ENCODE results near the gene HDGFL3. TPM values are rescaled to one million over a fixed set of nuclear protein-coding genes. Genes with fewer than 3 reads are reported as not detected.
A peak's percentile ranks its signal among the peaks of the same experiment; 100 is the strongest.
"Not testable (repeated sequence)": the region's sequence is repeated elsewhere in the genome, so short reads cannot be mapped to it uniquely, and the experiment has no call there.

Gene HDGFL3
- total RNA-seq, 4 donors from 2014 or later, result 5.7 to 19.0 (median 12.4) TPM

DNA sequence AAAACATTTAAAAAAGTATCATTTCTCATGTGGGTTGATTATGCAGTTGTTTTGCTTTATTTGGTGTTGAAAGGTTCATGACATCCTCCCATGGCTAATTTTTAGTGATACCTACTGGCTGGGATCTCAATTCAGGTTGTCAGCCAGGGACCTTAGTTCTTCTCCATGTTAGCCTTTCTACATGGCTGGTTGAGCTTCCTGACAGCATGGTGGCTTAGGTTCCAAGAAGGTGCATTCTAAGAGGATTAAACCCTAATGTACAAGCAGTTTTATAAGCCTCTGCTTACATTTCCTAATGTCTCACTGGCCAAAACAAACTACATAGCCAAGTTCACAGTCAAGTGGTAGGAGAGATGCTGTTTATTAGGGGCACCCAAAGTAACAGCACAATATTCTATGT is 109.5 kb downstream of the HDGFL3 start:
- DNase-seq (ENCODE audit: low spot score in 2 of 2), result no peak
- TF ChIP-seq POLR2A (IDR thresholded peaks at IDR 0.05), result no peak
- TF ChIP-seq, protein P1, sequence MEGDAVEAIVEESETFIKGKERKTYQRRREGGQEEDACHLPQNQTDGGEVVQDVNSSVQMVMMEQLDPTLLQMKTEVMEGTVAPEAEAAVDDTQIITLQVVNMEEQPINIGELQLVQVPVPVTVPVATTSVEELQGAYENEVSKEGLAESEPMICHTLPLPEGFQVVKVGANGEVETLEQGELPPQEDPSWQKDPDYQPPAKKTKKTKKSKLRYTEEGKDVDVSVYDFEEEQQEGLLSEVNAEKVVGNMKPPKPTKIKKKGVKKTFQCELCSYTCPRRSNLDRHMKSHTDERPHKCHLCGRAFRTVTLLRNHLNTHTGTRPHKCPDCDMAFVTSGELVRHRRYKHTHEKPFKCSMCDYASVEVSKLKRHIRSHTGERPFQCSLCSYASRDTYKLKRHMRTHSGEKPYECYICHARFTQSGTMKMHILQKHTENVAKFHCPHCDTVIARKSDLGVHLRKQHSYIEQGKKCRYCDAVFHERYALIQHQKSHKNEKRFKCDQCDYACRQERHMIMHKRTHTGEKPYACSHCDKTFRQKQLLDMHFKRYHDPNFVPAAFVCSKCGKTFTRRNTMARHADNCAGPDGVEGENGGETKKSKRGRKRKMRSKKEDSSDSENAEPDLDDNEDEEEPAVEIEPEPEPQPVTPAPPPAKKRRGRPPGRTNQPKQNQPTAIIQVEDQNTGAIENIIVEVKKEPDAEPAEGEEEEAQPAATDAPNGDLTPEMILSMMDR (IDR thresholded peaks at IDR 0.05), result no peak
- intact Hi-C loops (cut with DNase I; ENCODE audit: low total_unique reads), result no loop called here
- H3K4me3 ChIP-seq (ENCODE audit: low read depth, poor library complexity, severe bottlenecking), result no peak overlapping the region

DNA sequence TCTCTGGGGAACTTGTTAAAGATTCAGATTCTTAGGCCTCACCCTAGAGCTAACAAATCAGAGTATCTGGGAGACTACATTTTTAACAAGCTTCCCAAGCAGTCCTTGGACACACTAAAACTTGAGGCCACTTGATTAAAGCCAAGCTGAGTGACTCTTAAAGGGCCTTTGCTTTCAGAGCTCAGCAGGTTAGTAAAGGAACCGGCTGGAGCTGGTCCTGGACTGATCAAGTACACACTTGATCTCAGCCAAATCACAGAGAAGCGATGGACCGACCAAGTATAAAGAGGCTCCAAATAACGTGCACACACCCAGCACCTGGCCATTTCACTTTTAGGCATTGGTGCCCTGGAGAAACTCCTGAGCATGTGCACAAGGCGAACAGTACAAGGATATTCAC is 113.0 kb downstream of the HDGFL3 start:
- TF ChIP-seq, protein P1 (IDR thresholded peaks at IDR 0.05), result no peak
- no peak for TF ChIP-seq POLR2A (IDR thresholded peaks at IDR 0.05)

DNA sequence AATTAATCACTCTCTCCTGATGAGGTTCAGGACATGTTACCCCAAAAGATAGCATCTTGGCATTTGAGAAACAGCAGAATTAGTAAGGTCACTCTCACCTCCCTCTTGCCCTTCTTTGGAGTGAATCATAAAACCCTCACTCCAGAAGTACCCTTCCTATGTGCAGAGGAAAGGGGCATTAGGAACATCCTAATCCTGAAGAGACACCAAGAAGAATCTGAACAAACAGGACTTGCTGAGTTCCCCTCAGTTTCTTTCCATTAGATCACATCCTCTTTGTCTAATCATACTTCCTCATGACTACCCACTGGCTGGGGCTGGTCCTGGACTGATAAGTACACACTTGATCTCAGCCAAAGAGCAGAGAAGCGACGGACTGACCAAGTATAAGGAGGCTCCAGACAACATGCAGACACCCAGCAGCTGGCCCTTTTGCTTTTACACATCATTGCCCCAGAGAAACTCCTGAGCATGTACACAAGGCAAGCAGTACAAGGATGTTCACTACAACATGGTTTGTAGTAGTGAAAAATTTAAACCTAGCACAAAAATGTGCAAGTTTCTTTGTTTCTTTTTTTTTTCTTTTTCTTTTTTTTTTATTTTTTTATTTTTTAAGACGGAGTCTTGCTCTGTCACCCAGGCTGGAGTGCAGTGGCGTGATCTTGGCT is 115.2 kb downstream of the HDGFL3 start:
- peak in 1 of 2 donors; percentile 59 for DNase-seq (ENCODE audit: low spot score in 2 of 2)
- intact Hi-C loops (cut with DNase I; ENCODE audit: low total_unique reads), result no loop called here
- 72 to 75% methylated on average over 4 of the region's 4 CpGs for WGBS, 2 donors
- H3K4me3 ChIP-seq (ENCODE audit: low read depth, poor library complexity, severe bottlenecking), result no peak overlapping the region
- TF ChIP-seq, protein P1 (IDR thresholded peaks at IDR 0.05), result no peak
- TF ChIP-seq POLR2A (IDR thresholded peaks at IDR 0.05), result peak in 1 of 2 donors; percentile 30

More for the DNA sequence above, 113.0 kb downstream of the HDGFL3 start:
- 86 to 94% methylated on average over 5 of the region's 5 CpGs for WGBS, 2 donors
- H3K4me3 ChIP-seq (ENCODE audit: low read depth, poor library complexity, severe bottlenecking), result no peak overlapping the region
- intact Hi-C loops (cut with DNase I; ENCODE audit: low total_unique reads), result no loop called here
- DNase-seq (ENCODE audit: low spot score in 2 of 2), result no peak

DNA sequence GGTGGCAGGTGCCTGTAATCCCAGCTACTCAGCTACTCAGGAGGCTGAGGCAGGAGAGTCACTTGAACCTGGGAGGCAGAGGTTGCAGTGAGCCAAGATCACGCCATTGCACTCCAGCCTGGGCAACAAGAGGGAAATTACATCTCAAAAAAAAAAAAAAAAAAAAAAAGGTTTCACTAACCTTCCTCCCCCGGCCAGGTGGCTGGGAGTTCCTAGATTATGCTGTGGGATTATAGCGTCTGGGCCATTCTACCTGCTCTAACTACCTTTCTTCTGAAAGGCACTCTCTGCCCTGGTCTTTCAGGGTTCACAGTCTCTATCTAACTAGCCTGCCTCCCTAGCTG is 115.7 kb downstream of the HDGFL3 start:
- intact Hi-C loops (cut with DNase I; ENCODE audit: low total_unique reads); DNase-seq (ENCODE audit: low spot score in 2 of 2); H3K4me3 ChIP-seq (ENCODE audit: low read depth, poor library complexity, severe bottlenecking): not testable (repeated sequence)
- WGBS, 2 donors, result 87 to 91% methylated on average over 3 of the region's 3 CpGs

DNA sequence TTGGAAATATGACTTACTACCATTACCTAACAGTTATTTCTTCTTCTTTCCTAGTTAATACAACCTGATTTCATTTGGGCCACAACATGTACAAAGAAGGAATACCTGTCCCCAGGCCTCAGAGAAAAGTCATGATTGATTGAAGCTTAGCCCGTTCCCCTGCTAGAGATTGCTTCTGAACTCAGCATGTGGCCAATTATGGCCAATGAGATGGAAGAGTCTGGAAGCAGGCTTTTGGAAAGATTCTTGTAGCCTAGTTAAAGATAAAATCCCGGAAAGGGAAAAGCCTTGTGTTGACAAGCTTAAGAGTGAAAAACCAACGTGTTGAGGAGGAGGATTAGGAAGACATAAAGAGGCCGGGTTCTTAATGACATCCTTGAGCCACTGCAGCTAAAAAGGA is 117.2 kb downstream of the HDGFL3 start:
- TF ChIP-seq, protein P1 (IDR thresholded peaks at IDR 0.05), result no peak
- no peak for TF ChIP-seq POLR2A (IDR thresholded peaks at IDR 0.05)
- DNase-seq (ENCODE audit: low spot score in 2 of 2), result no peak
- intact Hi-C loops (cut with DNase I; ENCODE audit: low total_unique reads), result no loop called here
- WGBS, 2 donors, result 49 to 62% methylated on average over 4 of the region's 4 CpGs
- no peak overlapping the region for H3K4me3 ChIP-seq (ENCODE audit: low read depth, poor library complexity, severe bottlenecking)

DNA sequence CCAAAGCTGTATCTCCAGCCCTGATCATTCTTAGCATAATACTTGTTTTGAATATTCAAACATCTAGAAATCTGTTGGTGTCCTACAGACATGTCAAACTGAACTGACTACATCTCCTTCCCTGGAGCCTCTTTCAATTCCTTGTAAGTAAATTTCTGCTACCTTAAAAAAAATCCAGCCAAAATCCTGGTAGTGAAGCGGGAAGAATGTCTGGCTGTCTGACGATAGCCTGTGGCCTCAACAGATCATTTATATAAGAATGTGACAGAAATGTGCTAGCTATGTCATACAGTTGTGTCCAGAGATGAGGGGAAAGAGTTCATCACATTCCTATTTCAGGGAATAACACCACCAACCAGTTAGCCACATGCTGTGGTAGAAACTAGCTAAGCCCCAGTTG is 118.7 kb downstream of the HDGFL3 start:
- intact Hi-C loops (cut with DNase I; ENCODE audit: low total_unique reads), result no loop called here
- H3K4me3 ChIP-seq (ENCODE audit: low read depth, poor library complexity, severe bottlenecking), result no peak overlapping the region
- TF ChIP-seq, protein P1 (IDR thresholded peaks at IDR 0.05), result no peak
- no peak for TF ChIP-seq POLR2A (IDR thresholded peaks at IDR 0.05)
- 66 to 85% methylated on average over 2 of the region's 2 CpGs for WGBS, 2 donors
- no peak for DNase-seq (ENCODE audit: low spot score in 2 of 2)
